Measurements from ENCODE around the gene PCP4L1. TPM values are rescaled to one million over a fixed set of nuclear protein-coding genes. Genes with fewer than 3 reads are reported as not detected.

PCP4L1 gene
- total and polyA plus RNA-seq, 12 donors = 0.11 to 0.39 (median 0.27) TPM; not detected in 6

GRCh38 chr1:161219078-161219892 lies 39.3 kb upstream of the PCP4L1 start:
- H3K4me3 ChIP-seq = no peak overlapping the region
- intact Hi-C loops (cut with DNase I) = no loop called here
- 81 to 90% (median 87%) methylated on average over 5 of the region's 5 CpGs for WGBS, 4 donors
- TF ChIP-seq CTCF (IDR thresholded peaks at IDR 0.05) (no peak), POLR2A (IDR thresholded peaks at IDR 0.05) (no peak)
- peak in 1 of 7 donors; percentile 3 for DNase-seq
- H3K36me3 ChIP-seq (replicated peaks in 1 of 2) = peaks cover 0 to 8% of the 10 kb centered on the region in 2 donors
- H3K27ac ChIP-seq = no peak overlapping the region
- H3K27me3 ChIP-seq = no peaks in the 10 kb centered on the region
- H3K9me3 ChIP-seq (replicated peaks in 1 of 3) = no peaks in the 10 kb centered on the region
- H3K4me1 ChIP-seq (replicated peaks in 1 of 2) = peaks cover 0 to 8% of the 10 kb centered on the region in 2 donors

- Histone ChIP-seq H3K36me3 (replicated peaks in 1 of 2) (peaks cover 0 to under 1% of the 10 kb centered on the region in 2 donors), H3K27ac (no peak overlapping the region), H3K4me3 (no peak overlapping the region), H3K9me3 (replicated peaks in 1 of 3) (no peaks in the 10 kb centered on the region), H3K27me3 (no peaks in the 10 kb centered on the region), H3K4me1 (replicated peaks in 1 of 2) (peaks cover 0 to 9% of the 10 kb centered on the region in 2 donors)
- TF ChIP-seq CTCF (IDR thresholded peaks at IDR 0.05) = no peak
- TF ChIP-seq POLR2A (IDR thresholded peaks at IDR 0.05) = no peak
- peak in 1 of 7 donors; percentile 4 for DNase-seq
- intact Hi-C loops (cut with DNase I) = loop anchor here in 1 of 2 donors (10.0 kb wide), 2 partner anchors 75 to 155 kb away; no protein-coding TSS in a partner anchor
- 44 to 63% (median 55%) methylated on average over 5 of the region's 5 CpGs for WGBS, 4 donors
Measured at GRCh38 chr1:161220002-161220401, 38.5 kb upstream of the PCP4L1 start.

GRCh38 chr1:161222175-161223019 lies 36.1 kb upstream of the PCP4L1 start:
- WGBS, 4 donors = 67 to 78% (median 77%) methylated on average over 6 of the region's 6 CpGs
- intact Hi-C loops (cut with DNase I) = loop anchor here in 1 of 2 donors (10.0 kb wide), 2 partner anchors 72 to 152 kb away; no protein-coding TSS in a partner anchor
- Histone ChIP-seq H3K27ac (no peak overlapping the region), H3K27me3 (no peaks in the 10 kb centered on the region), H3K9me3 (replicated peaks in 1 of 3) (no peaks in the 10 kb centered on the region), H3K36me3 (replicated peaks in 1 of 2) (no peaks in the 10 kb centered on the region), H3K4me3 (no peak overlapping the region), H3K4me1 (replicated peaks in 1 of 2) (peaks cover 5 to 18% of the 10 kb centered on the region in 2 donors)
- TF ChIP-seq CTCF (IDR thresholded peaks at IDR 0.05) = no peak
- no peak for TF ChIP-seq POLR2A (IDR thresholded peaks at IDR 0.05)
- DNase-seq = no peak

All from adrenal gland (tissue), 12 donors.